ENCODE results near the gene CCDC24. TPM values are rescaled to one million over a fixed set of nuclear protein-coding genes. Genes with fewer than 3 reads are reported as not detected.

CCDC24 gene
- total and polyA plus RNA-seq, 2 of the 4 experiments (the other 2 are of a cell fraction) = 1.4 to 4.6 TPM

DNA sequence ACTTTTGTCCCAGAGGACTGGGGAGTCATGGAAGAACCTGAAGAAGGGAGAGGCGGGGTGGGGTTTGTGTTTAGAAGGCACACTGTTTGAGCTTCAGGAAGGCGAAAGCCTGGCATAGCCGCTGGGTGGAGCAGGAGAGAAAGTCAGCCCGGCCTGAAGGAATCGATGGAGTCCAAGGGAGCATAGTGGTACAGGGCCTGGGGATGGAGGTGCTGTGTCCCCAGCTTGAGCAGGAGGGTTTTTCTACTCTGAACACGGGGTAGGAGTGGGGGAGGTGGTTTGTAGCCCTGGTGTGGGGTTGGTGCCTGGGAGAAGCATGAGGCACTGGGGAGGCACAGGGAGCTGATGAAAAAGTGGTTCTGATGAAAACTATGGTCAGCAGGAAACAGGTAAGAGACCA, 4.7 kb upstream of the CCDC24 start:
- Histone ChIP-seq H3K9me1 (ENCODE audit: insufficient read depth, low read length) (peaks cover 28% of the 10 kb centered on the region), H2AK9ac (replicated peaks; ENCODE audit: low read depth, low read length, poor library complexity) (peak overlapping the region; percentile 77), H3K23ac (ENCODE audit: low read depth, low read length) (peak overlapping the region; percentile 56; the same call in 1 of the 2 replicates), H3K14ac (replicated peaks; ENCODE audit: low read depth, low read length) (0 out of 2 replicates have a peak overlapping the region, but pooled peaks have one; percentile 70), H3K18ac (ENCODE audit: low read depth, low read length) (no peak overlapping the region), H3K27me3 (ENCODE audit: control insufficient read depth, insufficient read depth, low read length) (no peaks in the 10 kb centered on the region), H3K4me1 (ENCODE audit: control insufficient read depth, insufficient read depth, low read length) (peaks cover 15% of the 10 kb centered on the region), H2BK120ac (ENCODE audit: low read depth, low read length) (no peak overlapping the region), H2AFZ (replicated peaks; ENCODE audit: low read length, poor library complexity) (no peak overlapping the region), H4K8ac (ENCODE audit: low read depth in 2 of 2, low read length in 2 of 2) (peak overlapping the region in 1 of 2 experiments; percentile 50; a peak in 1 of 4 replicates), H3K4me2 (ENCODE audit: low read depth, low read length) (no peak overlapping the region), H3K27ac (ENCODE audit: insufficient read depth, low read length) (no peak overlapping the region), H3K4ac (ENCODE audit: low read depth, low read length) (peak overlapping the region; percentile 42; the same call in 1 of the 2 replicates), H3K9me3 (ENCODE audit: control insufficient read depth, insufficient read depth, low read length) (no peaks in the 10 kb centered on the region), H3K9ac (ENCODE audit: low read depth, low read length) (no peak overlapping the region), H2BK20ac (ENCODE audit: low read depth, low read length) (no peak overlapping the region), H4K5ac (ENCODE audit: low read depth, low read length) (no peak overlapping the region), H2BK15ac (ENCODE audit: low read depth, low read length) (0 out of 3 replicates have a peak overlapping the region, but pooled peaks have one; percentile 34), H3K56ac (ENCODE audit: extremely low read depth, insufficient read depth, low read length) (no peak overlapping the region), H4K91ac (ENCODE audit: insufficient read depth, low read depth, low read length) (no peak overlapping the region), H2AK5ac (ENCODE audit: low read depth, low read length) (peak overlapping the region; percentile 33; the same call in 1 of the 2 replicates), H2BK5ac (ENCODE audit: low read depth, low read length, poor library complexity, severe bottlenecking) (peak overlapping the region; percentile 7), H3K79me1 (ENCODE audit: low read depth in 1 of 2, low read length in 2 of 2) (peaks cover 15 to 34% of the 10 kb centered on the region in 2 experiments), H3K4me3 (ENCODE audit: insufficient read depth, low read depth, low read length) (no peak overlapping the region), H4K20me1 (ENCODE audit: insufficient read depth, low read length) (peaks cover 37% of the 10 kb centered on the region), H3K36me3 (ENCODE audit: control insufficient read depth, insufficient read depth, low read length) (peaks cover 32% of the 10 kb centered on the region)
- POLR2A ChIA-PET (ENCODE audit: unreplicated experiment) = no interaction called here
- intact Hi-C loops (cut with micrococcal nuclease) = no loop called here
- ATAC-seq (ENCODE audit: low read depth) (no peak), DNase-seq (no peak)
- CTCF ChIA-PET = no interaction called here
- WGBS, 2 experiments (ENCODE audit: extremely low coverage in 2 of 2, insufficient read length in 1 of 2) = 64% methylated on average over 6 of the region's 6 CpGs; no CpG with 5 or more reads in 1 of the 2 experiments
- 0 out of 2 replicates have a peak, but pooled peaks have one; percentile 4 for TF ChIP-seq CTCF (conservative IDR thresholded peaks at IDR 0.05; ENCODE audit: low read depth, low read length)
- TF ChIP-seq RCOR1 (IDR thresholded peaks at IDR 0.05; ENCODE audit: insufficient replicate concordance, low read length) = no peak
- dilution Hi-C loops (cut with HindIII; ENCODE audit: low sequenced_read_pairs, unreplicated experiment) = no loop called here
- in situ Hi-C loops (cut with MboI; ENCODE audit: low sequenced_read_pairs) = no loop called here
- no TSS peak for BruUV-seq (replicated peaks)
